BE2C (cell line): ENCODE data around the gene ADIPOR2.

Experiments used
- DNase-seq: peaks from one replicate; pipeline ENCODE4 v3.0.0-alpha.2; 2020
- H3K27me3 ChIP-seq: fragments of 250-450 bp; sonication (Bioruptor Pico); 2 replicates; pipeline ENCODE4 v1.5.1; 2020; ENCODE audit warnings: mild to moderate bottlenecking
- H3K36me3 ChIP-seq: fragments of 250-450 bp; sonication (Bioruptor Pico); 2 replicates; pipeline ENCODE4 v1.5.1; 2020; ENCODE audit warnings: mild to moderate bottlenecking
- H3K4me1 ChIP-seq: fragments of 250-450 bp; sonication (Bioruptor Pico); 2 replicates; pipeline ENCODE4 v1.5.1; 2020
- H3K4me3 ChIP-seq: 2 replicates; pipeline ENCODE4 v1.5.1; 2011; ENCODE audit warnings: low read depth, low read length
- H3K9me3 ChIP-seq: fragments of 250-450 bp; sonication (Bioruptor Pico); 2 replicates; pipeline ENCODE4 v1.5.1; 2020
- CTCF ChIP-seq: IDR thresholded peaks from 2 replicates; pipeline ENCODE4 v1.5.1; 2012; ENCODE audit warnings: mild to moderate bottlenecking, low read depth, low read length

ADIPOR2 gene

GRCh38 chr12:1662761-1663439 is 28.0 kb upstream of the ADIPOR2 start:
- no peaks in the 10 kb centered on the region for H3K36me3 ChIP-seq
- H3K27me3 ChIP-seq = no peaks in the 10 kb centered on the region
- no peak for DNase-seq
- TF ChIP-seq CTCF = no peak
- H3K9me3 ChIP-seq = no peaks in the 10 kb centered on the region
- no peak overlapping the region for H3K4me3 ChIP-seq
- H3K4me1 ChIP-seq = no peaks in the 10 kb centered on the region

GRCh38 chr12:1663440-1664132 is 27.3 kb upstream of the ADIPOR2 start:
- no peaks in the 10 kb centered on the region for H3K9me3 ChIP-seq
- no peaks in the 10 kb centered on the region for H3K36me3 ChIP-seq
- no peak for DNase-seq
- no peaks in the 10 kb centered on the region for H3K4me1 ChIP-seq
- no peak for TF ChIP-seq CTCF
- no peaks in the 10 kb centered on the region for H3K27me3 ChIP-seq
- no peak overlapping the region for H3K4me3 ChIP-seq

- Histone ChIP-seq H3K4me3 (no peak overlapping the region), H3K9me3 (no peaks in the 10 kb centered on the region), H3K4me1 (no peaks in the 10 kb centered on the region), H3K27me3 (no peaks in the 10 kb centered on the region), H3K36me3 (no peaks in the 10 kb centered on the region)
- TF ChIP-seq CTCF = no peak
- no peak for DNase-seq
Measured at GRCh38 chr12:1665366-1665765, 25.5 kb upstream of the ADIPOR2 start.

GRCh38 chr12:1666215-1666614 is 24.7 kb upstream of the ADIPOR2 start:
- H3K36me3 ChIP-seq = no peaks in the 10 kb centered on the region
- H3K9me3 ChIP-seq = no peaks in the 10 kb centered on the region
- H3K4me3 ChIP-seq = no peak overlapping the region
- H3K27me3 ChIP-seq = no peaks in the 10 kb centered on the region
- DNase-seq = no peak
- TF ChIP-seq CTCF = no peak
- no peaks in the 10 kb centered on the region for H3K4me1 ChIP-seq

GRCh38 chr12:1666685-1667162 is 24.1 kb upstream of the ADIPOR2 start:
- Histone ChIP-seq H3K9me3 (no peaks in the 10 kb centered on the region), H3K4me1 (no peaks in the 10 kb centered on the region), H3K4me3 (no peak overlapping the region), H3K36me3 (no peaks in the 10 kb centered on the region), H3K27me3 (no peaks in the 10 kb centered on the region)
- no peak for TF ChIP-seq CTCF
- no peak for DNase-seq

- no peak for TF ChIP-seq CTCF
- no peaks in the 10 kb centered on the region for H3K9me3 ChIP-seq
- H3K27me3 ChIP-seq = no peaks in the 10 kb centered on the region
- DNase-seq = no peak
- no peak overlapping the region for H3K4me3 ChIP-seq
- no peaks in the 10 kb centered on the region for H3K4me1 ChIP-seq
- H3K36me3 ChIP-seq = no peaks in the 10 kb centered on the region
Measured at GRCh38 chr12:1668833-1669543, 21.9 kb upstream of the ADIPOR2 start.
